Muscle layer of colon (tissue), 2 donors: ENCODE measurements around the gene KLF16.

Source experiments
- H3K27ac ChIP-seq: one replicate; pipeline ENCODE4 v1.7.0; 2013; ENCODE audit warnings: low read depth, mild to moderate bottlenecking, low read length, moderate library complexity
- H3K27me3 ChIP-seq, 2 donors: one replicate each; pipeline ENCODE4 v1.7.0; 2013; ENCODE audit warnings: low read length in 2 of 2, mild to moderate bottlenecking in 2 of 2; ENCODE audit not compliant: insufficient read depth in 2 of 2, control insufficient read depth in 1 of 2
- H3K36me3 ChIP-seq: one replicate; pipeline ENCODE4 v1.7.0; 2013; ENCODE audit warnings: mild to moderate bottlenecking, low read length; ENCODE audit not compliant: insufficient read depth
- H3K4me1 ChIP-seq: one replicate; pipeline ENCODE4 v1.7.0; 2013; ENCODE audit warnings: mild to moderate bottlenecking, low read length; ENCODE audit not compliant: insufficient read depth
- H3K4me3 ChIP-seq, 2 donors: one replicate each; pipeline ENCODE4 v1.7.0; 2013; ENCODE audit warnings: low read length in 2 of 2, low read depth in 1 of 2, mild to moderate bottlenecking in 1 of 2, moderate library complexity in 1 of 2
- H3K9ac ChIP-seq: one replicate; pipeline ENCODE4 v1.7.0; 2013; ENCODE audit warnings: low read length
- H3K9me3 ChIP-seq: one replicate; pipeline ENCODE4 v1.7.0; 2013; ENCODE audit warnings: mild to moderate bottlenecking, low read length
- donor health status: abdominal sarcoma.
- donor health status: Adenocarcinoma of cecum.

The KLF16 gene

DNA sequence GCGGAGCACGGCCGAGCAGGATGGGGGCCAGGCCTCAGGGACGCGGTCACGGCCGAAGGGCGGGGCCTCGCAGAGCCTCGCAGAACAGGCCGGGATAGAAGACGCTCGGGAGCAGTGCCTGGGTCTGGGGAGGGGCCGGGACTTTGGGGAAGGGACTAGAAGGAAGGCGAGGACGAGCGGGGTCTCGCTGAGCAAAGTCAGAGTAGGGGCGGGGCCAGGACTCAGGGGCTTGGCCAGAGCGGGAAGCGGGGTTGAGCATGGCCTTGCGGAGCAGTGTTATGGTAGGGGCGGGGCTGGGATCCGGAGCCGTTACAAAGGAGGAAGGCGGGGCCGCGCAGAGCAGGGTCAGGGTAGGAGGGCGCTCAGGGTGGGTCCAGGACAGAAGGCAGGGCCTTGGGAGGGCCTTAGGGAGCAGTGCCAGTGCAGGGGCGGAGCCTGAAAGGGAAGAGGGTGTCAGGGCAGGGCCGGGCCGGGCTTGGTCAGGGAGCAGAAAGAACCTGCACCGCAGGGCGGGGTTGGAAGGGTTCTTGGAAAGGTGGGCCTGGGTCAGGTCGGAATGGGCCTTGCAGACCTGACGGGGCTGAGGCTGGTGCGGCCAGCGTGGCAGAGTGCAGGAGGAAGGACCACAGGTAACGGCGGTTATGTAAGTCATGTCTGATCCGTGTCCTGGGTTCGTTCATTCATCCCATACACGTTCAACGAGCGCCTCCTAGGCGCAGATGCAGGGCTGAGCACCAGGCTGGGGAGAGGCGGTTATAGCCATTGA lies 50.8 kb downstream of the KLF16 start:
- peak overlapping the region; percentile 40 to 74 for H3K4me3 ChIP-seq
- H3K27ac ChIP-seq, result peak overlapping the region; percentile 56
- H3K27me3 ChIP-seq, result no peaks in the 10 kb centered on the region
- H3K4me1 ChIP-seq, result peaks cover 9% of the 10 kb centered on the region
- no peaks in the 10 kb centered on the region for H3K9me3 ChIP-seq
- peaks cover 10% of the 10 kb centered on the region for H3K36me3 ChIP-seq
- H3K9ac ChIP-seq, result peak overlapping the region; percentile 9

DNA sequence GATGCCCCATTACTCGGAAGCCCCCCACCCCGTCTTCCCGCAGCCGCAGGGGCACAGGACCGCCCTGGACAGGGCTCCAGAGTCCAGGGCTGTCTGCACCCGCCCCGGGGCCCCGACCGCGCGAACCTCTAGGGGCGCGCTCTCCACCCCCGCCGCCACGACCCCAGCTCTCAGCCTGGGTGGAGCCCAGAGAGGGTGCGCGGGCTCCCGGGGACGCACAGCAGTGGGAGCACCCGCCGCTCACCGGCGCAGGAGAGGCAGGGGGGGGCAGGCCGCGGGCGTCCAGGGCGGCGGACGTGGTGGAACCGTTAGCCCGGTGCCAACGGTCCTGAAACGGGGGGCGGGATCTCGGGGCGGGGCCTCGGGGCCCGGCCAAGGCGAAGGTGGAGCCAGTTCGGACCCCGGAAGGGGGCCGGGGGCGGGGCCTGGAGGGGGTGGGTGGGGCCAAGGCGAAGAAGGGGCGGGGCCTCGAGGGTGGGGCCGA lies 51.4 kb downstream of the KLF16 start, which contains the start of gene ATP8B3:
Gene ATP8B3, minus strand, starts transcription at position 335 of the 484 bp plus-strand sequence. CDS start 540 bp downstream, outside the sequence.
- H3K27ac ChIP-seq, result peak within 1 kb of the TSS; percentile 56
- H3K4me1 ChIP-seq, result peaks cover 9% of the 10 kb centered on the region
- peak within 1 kb of the TSS; percentile 9 for H3K9ac ChIP-seq
- no peaks in the 10 kb centered on the region for H3K27me3 ChIP-seq
- H3K4me3 ChIP-seq, result peak within 1 kb of the TSS; percentile 40 to 74
- H3K9me3 ChIP-seq, result no peaks in the 10 kb centered on the region
- H3K36me3 ChIP-seq, result peaks cover 4% of the 10 kb centered on the region

DNA sequence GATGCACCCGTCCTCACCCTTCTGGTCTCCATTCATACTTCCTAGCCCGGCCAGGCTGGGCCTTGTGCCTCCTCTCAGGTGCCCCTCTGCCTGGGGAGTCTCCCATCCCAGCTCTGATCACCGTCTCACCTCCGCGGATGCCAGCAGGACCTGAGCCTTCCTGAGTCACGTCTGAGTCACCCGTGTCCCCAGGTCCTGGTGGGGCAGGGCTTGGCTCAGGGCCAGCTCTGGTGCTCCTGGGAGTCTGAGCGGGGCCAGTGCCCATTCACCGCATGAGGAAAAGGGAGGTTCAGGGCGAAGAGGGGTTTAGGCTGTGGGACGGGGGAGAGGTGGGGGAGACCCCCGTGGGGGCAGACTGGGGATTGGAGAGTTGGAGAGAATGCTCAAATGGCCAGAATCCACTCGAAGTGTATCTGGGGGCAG lies 51.9 kb downstream of the KLF16 start:
- peak overlapping the region in 1 of 2 donors; percentile 16 for H3K4me3 ChIP-seq
- no peak overlapping the region for H3K9ac ChIP-seq
- no peaks in the 10 kb centered on the region for H3K36me3 ChIP-seq
- H3K27ac ChIP-seq, result no peak overlapping the region
- no peaks in the 10 kb centered on the region for H3K9me3 ChIP-seq
- peaks cover 9% of the 10 kb centered on the region for H3K4me1 ChIP-seq
- H3K27me3 ChIP-seq, result no peaks in the 10 kb centered on the region

DNA sequence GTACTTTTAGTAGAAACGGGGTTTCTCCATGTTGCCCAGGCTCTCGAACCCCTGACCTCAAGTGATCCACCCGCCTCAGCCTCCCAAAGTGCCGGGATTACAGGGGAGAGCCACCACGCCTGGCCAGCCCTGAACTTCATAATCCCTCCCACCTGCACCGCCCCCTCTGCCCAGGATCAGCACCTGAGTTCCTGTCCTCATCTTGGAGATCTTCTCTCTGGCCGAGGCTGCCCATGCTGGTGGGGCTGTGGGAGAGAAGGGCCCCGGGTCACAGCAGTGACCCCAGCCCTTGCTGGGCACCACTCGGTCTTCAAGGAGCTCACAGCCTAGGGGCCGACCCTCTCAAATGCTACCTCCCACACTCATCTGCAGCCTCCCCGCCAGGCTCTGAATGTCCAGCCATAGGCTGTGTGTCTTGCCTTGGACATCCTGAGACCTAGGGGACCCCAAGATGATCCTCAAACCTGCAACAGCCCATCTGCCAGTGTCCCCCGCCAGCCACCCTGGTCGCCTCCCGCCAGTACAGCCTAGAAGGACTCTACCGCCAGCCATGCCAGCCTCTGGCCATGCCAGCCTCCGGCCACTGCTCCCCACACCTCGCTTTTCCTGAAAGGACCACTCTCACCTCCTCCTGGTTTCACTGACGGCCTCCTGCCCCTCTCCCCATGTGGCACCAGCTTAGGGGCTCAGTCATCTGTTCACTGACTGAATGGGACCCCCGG lies 52.8 kb downstream of the KLF16 start:
- H3K9ac ChIP-seq, result no peak overlapping the region
- no peak overlapping the region for H3K4me3 ChIP-seq
- no peaks in the 10 kb centered on the region for H3K9me3 ChIP-seq
- H3K36me3 ChIP-seq, result no peaks in the 10 kb centered on the region
- no peaks in the 10 kb centered on the region for H3K27me3 ChIP-seq
- H3K4me1 ChIP-seq, result peaks cover 9% of the 10 kb centered on the region
- no peak overlapping the region for H3K27ac ChIP-seq

DNA sequence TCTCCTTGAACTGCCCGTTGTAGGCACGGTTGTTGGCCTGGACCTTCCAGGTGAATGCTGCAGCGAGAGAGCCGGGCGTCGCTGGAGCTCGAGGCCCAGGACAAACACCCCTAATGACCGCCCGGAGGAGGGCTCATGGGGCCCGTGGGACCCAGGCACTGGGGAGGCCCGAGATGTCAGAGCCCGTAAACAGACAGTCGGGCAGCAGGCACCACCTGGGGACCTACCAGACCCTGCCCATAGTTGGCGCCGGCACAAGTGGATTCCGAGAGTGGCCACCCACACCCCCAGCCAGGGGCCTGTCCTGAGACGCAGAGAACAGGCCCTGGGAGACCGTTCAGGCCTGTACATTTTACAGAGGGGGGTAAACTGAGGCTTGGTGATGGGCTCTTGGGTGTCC lies 53.7 kb downstream of the KLF16 start:
- Histone ChIP-seq H3K9me3 (no peaks in the 10 kb centered on the region), H3K27me3 (no peaks in the 10 kb centered on the region), H3K36me3 (no peaks in the 10 kb centered on the region), H3K9ac (no peak overlapping the region), H3K4me1 (peaks cover 9% of the 10 kb centered on the region), H3K27ac (no peak overlapping the region), H3K4me3 (no peak overlapping the region)

DNA sequence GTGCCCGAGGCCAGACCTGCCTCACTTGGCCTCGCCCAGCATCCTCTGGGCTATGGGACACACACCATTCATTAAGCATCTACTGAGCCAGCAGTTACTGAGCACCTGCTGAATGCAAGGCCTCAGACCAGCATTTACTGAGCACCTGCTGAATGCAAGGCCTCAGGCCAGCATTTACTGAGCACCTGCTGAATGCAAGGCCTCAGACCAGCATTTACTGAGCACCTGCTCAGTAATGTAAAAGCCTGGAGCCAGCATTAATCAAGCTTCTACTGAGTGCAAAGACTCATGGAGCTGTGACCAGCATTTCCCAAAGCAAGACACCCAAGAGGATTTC lies 55.0 kb downstream of the KLF16 start:
- Histone ChIP-seq H3K4me3 (no peak overlapping the region), H3K9ac (no peak overlapping the region), H3K27me3 (no peaks in the 10 kb centered on the region), H3K36me3 (no peaks in the 10 kb centered on the region), H3K9me3 (no peaks in the 10 kb centered on the region), H3K4me1 (peaks cover 7% of the 10 kb centered on the region), H3K27ac (no peak overlapping the region)

DNA sequence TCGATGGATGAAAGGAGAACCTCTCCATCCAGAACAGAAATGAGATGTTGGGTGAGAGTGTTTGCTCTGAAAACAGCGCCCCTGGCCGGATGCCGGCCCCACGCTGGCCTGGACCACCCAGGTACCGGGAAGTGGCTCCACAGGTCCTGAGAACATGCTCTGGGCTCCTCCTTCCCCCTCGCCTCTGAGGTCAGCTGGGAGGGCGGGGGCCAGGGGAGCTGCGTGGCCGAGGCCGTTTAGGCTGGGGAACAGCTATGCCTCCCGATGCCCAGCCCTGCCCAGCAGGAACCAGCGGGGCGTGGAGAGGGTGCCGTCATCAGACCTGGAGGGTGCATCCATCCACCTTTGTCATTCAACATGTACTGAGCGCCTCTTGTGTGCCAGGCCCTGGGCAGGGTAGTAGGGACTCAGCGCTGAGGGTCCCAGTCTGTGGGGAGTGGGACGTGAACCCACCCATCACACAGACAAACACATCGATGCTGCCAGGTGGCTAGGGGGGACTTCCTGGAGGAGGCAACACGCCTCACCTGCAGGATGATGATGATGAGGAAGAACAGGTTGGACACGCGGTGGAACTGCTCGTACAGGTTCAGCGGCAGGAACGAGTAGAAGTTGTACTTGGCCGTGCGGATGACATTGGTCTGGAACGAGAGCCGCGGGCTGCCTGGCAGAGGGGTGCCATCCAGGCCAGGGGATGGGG lies 55.5 kb downstream of the KLF16 start:
- Histone ChIP-seq H3K27me3 (no peaks in the 10 kb centered on the region), H3K4me1 (peaks cover 2% of the 10 kb centered on the region), H3K4me3 (no peak overlapping the region), H3K27ac (no peak overlapping the region), H3K36me3 (no peaks in the 10 kb centered on the region), H3K9ac (no peak overlapping the region), H3K9me3 (no peaks in the 10 kb centered on the region)

DNA sequence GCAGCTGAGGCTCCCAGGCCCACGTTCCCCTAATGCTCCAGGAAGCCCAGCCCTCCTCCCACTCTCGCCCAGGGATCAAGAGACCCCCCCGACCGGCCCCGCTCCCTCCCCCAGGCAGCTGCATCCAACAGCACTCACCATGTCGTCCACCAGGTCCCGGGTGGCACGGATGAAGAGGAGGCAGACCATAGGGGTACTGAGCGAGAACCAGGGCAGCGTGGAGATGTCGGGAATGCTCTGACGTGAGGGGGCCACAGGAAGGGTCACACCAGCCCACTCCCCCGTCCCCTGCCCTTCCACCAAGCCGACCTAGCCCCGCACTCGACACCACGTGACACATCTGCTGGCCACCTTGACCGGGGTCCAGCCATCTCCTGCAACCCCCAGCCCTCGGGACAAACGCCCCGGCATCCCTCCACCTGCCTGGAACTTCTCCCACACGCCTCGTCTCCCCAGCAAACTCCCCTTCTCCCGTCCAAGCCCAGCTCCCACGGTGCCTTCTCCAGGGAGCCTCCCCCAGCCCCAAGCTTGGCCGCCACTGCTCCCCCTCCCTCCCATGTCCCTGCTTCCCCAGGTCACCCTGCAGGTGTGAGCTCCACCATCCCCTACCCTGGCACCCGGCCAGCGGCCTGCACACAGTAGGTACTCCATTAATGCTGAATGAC lies 56.2 kb downstream of the KLF16 start:
- Histone ChIP-seq H3K27ac (no peak overlapping the region), H3K36me3 (no peaks in the 10 kb centered on the region), H3K27me3 (no peaks in the 10 kb centered on the region), H3K4me1 (no peaks in the 10 kb centered on the region), H3K4me3 (no peak overlapping the region), H3K9ac (no peak overlapping the region), H3K9me3 (no peaks in the 10 kb centered on the region)

DNA sequence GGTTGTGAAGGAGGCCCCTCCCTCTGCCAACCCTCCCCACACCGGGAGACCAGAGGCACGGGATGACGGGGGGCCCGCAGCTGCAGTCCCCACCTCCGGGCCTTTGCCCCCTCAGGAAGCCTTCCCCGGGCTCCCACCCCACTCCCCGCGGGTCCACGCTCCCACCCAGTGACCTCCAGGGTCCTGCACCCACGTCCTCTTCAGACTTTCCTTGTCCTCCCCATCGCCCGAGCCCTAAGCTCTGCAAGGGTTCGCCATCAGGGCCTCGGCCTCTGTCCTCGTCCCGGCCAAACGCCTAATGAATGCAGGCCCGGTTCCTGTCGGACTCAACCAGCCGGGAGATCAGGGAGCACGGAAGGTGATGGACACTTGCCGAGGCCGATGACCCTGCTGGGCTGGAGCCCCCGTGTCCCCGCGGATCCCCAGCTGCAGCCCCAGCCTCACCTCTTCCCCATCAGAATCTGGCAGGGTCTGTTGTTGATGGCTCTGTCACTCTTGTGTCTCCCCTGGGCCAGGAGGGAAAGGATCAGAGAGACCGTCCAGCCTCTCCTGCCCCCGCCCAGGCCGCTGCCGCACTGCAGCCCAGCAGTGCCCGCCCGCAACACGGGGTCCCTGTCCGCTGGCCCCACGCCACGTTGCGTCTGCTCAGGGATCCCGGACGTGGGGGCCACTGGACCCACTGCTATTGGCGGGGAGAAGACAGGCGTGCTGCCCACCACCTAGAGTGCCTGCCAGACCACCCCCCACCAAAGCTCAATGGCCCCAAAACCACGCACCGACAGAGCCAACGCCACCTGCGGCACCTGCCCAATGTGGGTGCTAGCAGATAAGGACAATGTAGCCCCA lies 57.0 kb downstream of the KLF16 start:
- Histone ChIP-seq H3K4me3 (no peak overlapping the region), H3K27ac (no peak overlapping the region), H3K9ac (no peak overlapping the region), H3K9me3 (no peaks in the 10 kb centered on the region), H3K36me3 (no peaks in the 10 kb centered on the region), H3K4me1 (no peaks in the 10 kb centered on the region), H3K27me3 (no peaks in the 10 kb centered on the region)

DNA sequence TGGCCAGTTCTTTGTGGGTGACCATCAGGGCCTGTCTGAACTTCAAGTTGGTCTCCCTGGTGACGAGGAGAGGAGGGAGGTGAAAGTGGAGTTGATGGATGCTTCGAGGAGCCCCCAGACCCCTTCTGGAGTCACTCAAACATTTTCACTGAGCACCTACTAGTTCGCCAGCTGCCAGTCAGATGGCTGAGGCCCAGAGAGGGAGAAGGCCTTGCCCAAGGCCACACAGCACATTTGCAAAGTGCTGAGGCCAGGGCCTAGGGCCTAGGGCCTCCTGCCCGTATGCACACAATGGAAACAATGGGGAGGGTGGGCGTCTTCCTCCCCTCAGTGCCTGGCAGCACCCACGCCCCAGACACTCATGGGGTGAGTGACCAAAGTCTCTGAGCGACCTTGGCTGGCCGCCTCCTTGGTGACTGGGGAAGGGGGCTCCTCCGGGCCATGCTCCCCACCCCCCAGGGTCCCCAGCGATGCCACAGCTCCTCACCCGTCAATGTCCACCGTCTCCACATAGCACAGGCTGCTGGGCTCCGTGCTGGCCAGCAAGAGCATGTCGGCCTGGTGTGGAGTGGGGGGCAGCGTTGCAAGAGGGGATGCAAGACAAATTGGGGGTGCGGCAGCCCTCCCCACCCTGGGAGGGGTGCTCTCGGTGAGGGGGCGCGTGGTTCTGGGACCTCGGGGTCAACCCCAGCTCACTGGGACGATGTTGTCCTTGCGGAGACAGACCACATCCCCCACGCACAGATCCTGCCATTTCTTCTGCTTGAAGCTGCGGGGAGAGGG lies 57.8 kb downstream of the KLF16 start:
- H3K27ac ChIP-seq, result no peak overlapping the region
- H3K9me3 ChIP-seq, result no peaks in the 10 kb centered on the region
- H3K4me3 ChIP-seq, result no peak overlapping the region
- no peaks in the 10 kb centered on the region for H3K4me1 ChIP-seq
- H3K9ac ChIP-seq, result no peak overlapping the region
- H3K27me3 ChIP-seq, result no peaks in the 10 kb centered on the region
- H3K36me3 ChIP-seq, result no peaks in the 10 kb centered on the region
